ENCODE data around the gene ANKRD9.
"Not testable (repeated sequence)": the region's sequence is repeated elsewhere in the genome, so short reads cannot be mapped to it uniquely, and the experiment has no call there.

The ANKRD9 gene

DNA sequence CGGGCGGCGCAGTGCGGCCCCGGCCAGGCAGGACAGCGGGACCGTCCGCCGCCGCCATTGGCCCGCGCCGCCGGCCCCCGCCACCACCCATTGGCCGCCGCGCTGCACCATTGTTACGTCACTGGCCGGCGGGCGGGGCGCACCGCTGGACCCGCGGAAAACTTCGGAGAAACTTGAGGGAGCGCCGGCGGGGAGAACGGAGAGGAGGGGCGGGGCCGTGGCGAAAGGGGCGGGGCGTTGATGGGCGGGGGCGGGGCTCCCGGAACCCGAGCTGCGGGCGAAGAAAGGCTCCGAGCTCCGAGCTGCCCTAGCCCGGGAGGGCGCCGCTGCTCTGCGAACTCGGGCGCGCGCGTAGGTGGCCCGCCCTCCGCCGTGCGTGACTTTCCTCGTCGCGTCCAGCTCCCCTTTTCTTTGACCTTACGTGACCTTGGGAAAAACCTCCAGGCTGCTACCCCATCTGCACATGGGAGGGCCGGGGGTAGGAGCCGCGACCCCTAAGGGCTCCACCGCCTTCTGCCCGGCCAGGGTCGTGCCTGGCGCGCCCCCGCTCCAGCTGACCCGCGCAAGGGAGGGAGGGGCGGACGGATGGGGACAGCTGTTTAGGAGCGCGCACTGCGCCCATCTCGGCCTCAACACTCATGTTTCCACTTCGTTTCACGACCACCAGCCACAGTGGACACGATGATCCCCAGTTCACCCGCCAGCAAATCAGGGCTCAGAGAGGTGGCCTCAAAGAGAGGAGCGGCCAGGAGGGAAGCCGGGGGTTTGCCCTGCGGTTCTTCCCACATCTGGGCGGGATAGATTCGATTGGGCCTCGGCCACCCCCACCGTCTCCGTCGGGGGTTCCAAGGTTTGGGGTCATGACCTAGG, at the start of gene ANKRD9:
Gene ANKRD9, minus strand, starts transcription at position 31 of the 870 bp plus-strand sequence. CDS start 1,887 bp downstream, outside the sequence.
- DNase-seq (ENCODE audit: low spot score), result peak; percentile 89

DNA sequence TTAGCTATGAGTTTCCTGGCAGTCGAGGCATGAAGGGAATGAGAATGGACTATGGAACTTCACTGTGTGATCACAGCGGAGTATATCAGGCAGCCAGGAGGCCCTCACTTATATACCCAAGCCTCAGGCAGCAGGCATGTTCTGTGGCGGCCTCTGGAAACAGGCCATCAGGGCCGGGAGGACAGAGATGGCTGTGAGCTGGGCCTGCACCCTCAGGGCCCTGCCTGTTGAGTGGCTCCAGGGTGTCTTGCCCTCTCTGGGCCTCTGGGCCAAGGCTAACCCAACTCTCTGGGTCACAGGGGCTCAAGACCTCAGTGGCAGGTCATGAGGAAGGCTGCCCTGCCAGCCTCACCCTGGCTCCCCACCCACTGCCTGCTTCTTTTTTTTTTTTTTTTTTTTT, 49.0 kb upstream of the ANKRD9 start:
- DNase-seq (ENCODE audit: low spot score), result no peak

- DNase-seq (ENCODE audit: low spot score), result no peak
Observed at GRCh38 chr14:102557434-102558226, 48.1 kb upstream of the ANKRD9 start.

GRCh38 chr14:102556098-102556677, 46.6 kb upstream of the ANKRD9 start:
- DNase-seq (ENCODE audit: low spot score), result no peak

GRCh38 chr14:102554821-102555819, 45.5 kb upstream of the ANKRD9 start:
- no peak for DNase-seq (ENCODE audit: low spot score)

- no peak for DNase-seq (ENCODE audit: low spot score)
Observed at GRCh38 chr14:102551995-102552705, 42.6 kb upstream of the ANKRD9 start.

- DNase-seq (ENCODE audit: low spot score), result not testable (repeated sequence)
Observed at GRCh38 chr14:102550927-102551401, 41.4 kb upstream of the ANKRD9 start.

- no peak for DNase-seq (ENCODE audit: low spot score)
Observed at GRCh38 chr14:102548616-102549240, 39.2 kb upstream of the ANKRD9 start.

DNA sequence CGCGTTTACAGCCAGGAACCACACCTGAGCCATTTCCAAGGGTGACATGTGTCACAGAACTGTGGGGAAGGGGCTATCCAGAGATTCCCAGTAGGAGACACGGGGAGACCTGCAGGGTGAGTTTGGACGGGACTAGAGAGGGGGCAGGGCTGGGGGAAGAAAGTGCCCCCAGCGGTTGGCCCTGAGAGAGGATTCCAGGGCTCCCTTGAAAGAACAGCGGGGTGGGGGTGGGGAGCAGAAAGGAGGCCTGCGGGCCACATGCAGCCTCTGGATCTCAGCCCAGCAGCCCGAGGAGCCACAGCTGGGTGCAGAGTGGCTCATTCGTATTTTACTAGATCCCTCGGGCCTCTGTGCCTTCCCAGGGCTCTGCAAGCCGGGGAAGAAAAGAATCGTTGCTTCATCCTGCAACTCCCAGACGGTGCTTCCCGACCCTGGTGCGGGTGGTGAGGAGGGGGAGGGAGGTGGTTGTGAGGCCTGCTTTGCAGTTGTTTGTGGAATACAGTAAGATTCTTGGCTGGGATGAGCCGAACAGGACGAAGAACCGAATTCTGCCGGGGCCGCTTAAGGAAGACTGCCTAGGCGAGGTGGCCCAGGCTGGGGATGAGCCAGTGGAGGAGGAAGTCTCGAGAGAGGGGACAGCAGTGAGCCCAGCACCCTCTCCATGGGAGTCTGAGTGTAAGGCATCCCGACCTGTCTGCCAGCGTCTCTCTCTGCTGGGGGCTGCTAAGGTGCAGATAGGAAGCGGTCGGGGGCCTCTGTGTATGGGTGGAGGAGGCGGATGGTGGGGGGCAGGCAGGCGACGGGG, 36.1 kb upstream of the ANKRD9 start:
- no peak for DNase-seq (ENCODE audit: low spot score)

DNA sequence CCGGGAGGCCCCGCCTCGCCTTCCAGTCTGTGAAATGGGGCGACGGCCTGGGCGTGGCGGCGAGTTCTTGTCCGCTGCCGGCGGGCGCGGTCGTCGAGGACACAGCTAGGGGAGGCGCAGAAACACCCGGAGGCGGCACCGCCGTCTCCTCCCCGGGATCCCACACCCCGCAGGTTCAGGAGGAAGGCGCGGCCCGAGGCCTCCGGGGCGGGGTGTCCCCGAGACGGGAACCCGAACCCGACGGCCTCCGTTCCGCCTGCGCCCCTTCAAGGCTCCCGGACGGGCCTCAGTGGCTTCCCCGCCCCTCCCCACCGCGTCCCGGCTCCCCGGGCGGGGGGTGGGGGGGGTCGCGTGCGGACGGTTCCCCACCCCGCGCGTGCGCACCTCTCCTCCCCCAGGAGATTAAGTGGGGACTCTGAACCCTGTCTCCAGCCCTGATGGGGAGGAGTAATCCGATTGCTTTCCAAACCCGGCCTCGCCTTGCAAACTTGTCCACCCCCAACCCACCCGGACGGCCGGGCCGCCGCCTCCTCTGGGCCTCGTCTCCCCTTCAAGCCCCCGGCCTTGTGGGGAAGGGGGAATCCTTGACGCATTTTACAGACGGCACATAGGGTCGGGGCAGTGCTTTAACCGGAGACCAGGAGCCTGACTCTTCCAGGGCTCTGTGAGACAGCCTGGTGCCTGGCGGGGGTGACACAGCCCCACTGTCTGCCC, 35.3 kb upstream of the ANKRD9 start:
- no peak for DNase-seq (ENCODE audit: low spot score)

GRCh38 chr14:102544046-102544746, 34.6 kb upstream of the ANKRD9 start:
- no peak for DNase-seq (ENCODE audit: low spot score)

- DNase-seq (ENCODE audit: low spot score), result no peak
Observed at GRCh38 chr14:102541771-102542170, 32.2 kb upstream of the ANKRD9 start.

GRCh38 chr14:102541029-102541491, 31.5 kb upstream of the ANKRD9 start:
- not testable (repeated sequence) for DNase-seq (ENCODE audit: low spot score)

GRCh38 chr14:102540315-102541028, 30.9 kb upstream of the ANKRD9 start:
- DNase-seq (ENCODE audit: low spot score), result no peak

- peak; percentile 45 for DNase-seq (ENCODE audit: low spot score)
Observed at GRCh38 chr14:102539544-102540314, 30.2 kb upstream of the ANKRD9 start.
